Loucy (cell line): Measurements from ENCODE around the gene MYADML2.

Experiments
- H2AFZ ChIP-seq: fragments of 200-600 bp; sonication (generic); 2 replicates; pipeline ENCODE4 v1.6.0; 2016; ENCODE audit warnings: antibody characterized with exemption, mild to moderate bottlenecking, low read length, moderate library complexity
- H3F3A ChIP-seq: fragments of 200-600 bp; 2 replicates; pipeline ENCODE4 v1.6.0; 2016; ENCODE audit warnings: antibody characterized with exemption, low read depth, mild to moderate bottlenecking
- H3K27me3 ChIP-seq: fragments of 200-600 bp; sonication (generic); 2 replicates; pipeline ENCODE4 v1.6.1; 2014; ENCODE audit warnings: low read length, mild to moderate bottlenecking; ENCODE audit not compliant: insufficient read depth, poor library complexity, severe bottlenecking
- H3K36me3 ChIP-seq: fragments of 200-600 bp; sonication (generic); 2 replicates; pipeline ENCODE4 v1.6.1; 2016; ENCODE audit warnings: low read length; ENCODE audit not compliant: insufficient read depth
- H3K4me1 ChIP-seq: fragments of 200-600 bp; sonication (generic); 2 replicates; pipeline ENCODE4 v1.5.1; 2014; ENCODE audit warnings: low read length, mild to moderate bottlenecking; ENCODE audit not compliant: insufficient read depth, poor library complexity, severe bottlenecking
- H3K4me2 ChIP-seq: fragments of 200-600 bp; sonication (generic); 2 replicates; pipeline ENCODE4 v1.6.0; 2014; ENCODE audit warnings: antibody characterized with exemption, low read length, low read depth, mild to moderate bottlenecking; ENCODE audit not compliant: poor library complexity, severe bottlenecking
- H3K4me3 ChIP-seq: fragments of 200-600 bp; sonication (generic); 2 replicates; pipeline ENCODE4 v1.5.1; 2014; ENCODE audit warnings: low read length, mild to moderate bottlenecking, mixed read lengths; ENCODE audit not compliant: poor library complexity, severe bottlenecking
- H3K79me2 ChIP-seq: fragments of 200-600 bp; sonication (generic); 2 replicates; pipeline ENCODE4 v1.6.1; 2014; ENCODE audit warnings: low read length; ENCODE audit not compliant: insufficient read depth
- H3K9ac ChIP-seq: fragments of 200-600 bp; sonication (generic); 2 replicates; pipeline ENCODE4 v1.6.0; 2014; ENCODE audit warnings: mild to moderate bottlenecking, low read depth, low read length, moderate library complexity; ENCODE audit not compliant: poor library complexity, severe bottlenecking
- H3K9me2 ChIP-seq: fragments of 200-600 bp; sonication (generic); replicated peaks from 2 replicates; pipeline ENCODE4 v1.6.1; 2016; ENCODE audit warnings: low read depth, low read length, mixed read lengths
- H3K9me3 ChIP-seq: fragments of 200-600 bp; sonication (generic); 2 replicates; pipeline ENCODE4 v1.6.1; 2014; ENCODE audit warnings: mild to moderate bottlenecking, antibody characterized with exemption, low read length, low read depth; ENCODE audit not compliant: insufficient read depth
- H4K20me1 ChIP-seq: fragments of 200-600 bp; sonication (generic); 2 replicates; pipeline ENCODE4 v1.6.0; 2014; ENCODE audit warnings: antibody characterized with exemption, low read length, mild to moderate bottlenecking; ENCODE audit not compliant: insufficient read depth, poor library complexity, severe bottlenecking
- EZH2phosphoT487 ChIP-seq: fragments of 200-600 bp; IDR thresholded peaks from 2 replicates; pipeline ENCODE4 v1.6.1; 2018; ENCODE audit warnings: antibody characterized with exemption, mild to moderate bottlenecking, moderate library complexity, borderline replicate concordance
- TF ChIP-seq, protein P1 (sequence below): fragments of 200-600 bp; sonication (generic); conservative IDR thresholded peaks from 2 replicates; pipeline ENCODE4 v1.5.1; 2014; ENCODE audit warnings: mild to moderate bottlenecking, antibody characterized with exemption, low read length

MYADML2 gene

DNA sequence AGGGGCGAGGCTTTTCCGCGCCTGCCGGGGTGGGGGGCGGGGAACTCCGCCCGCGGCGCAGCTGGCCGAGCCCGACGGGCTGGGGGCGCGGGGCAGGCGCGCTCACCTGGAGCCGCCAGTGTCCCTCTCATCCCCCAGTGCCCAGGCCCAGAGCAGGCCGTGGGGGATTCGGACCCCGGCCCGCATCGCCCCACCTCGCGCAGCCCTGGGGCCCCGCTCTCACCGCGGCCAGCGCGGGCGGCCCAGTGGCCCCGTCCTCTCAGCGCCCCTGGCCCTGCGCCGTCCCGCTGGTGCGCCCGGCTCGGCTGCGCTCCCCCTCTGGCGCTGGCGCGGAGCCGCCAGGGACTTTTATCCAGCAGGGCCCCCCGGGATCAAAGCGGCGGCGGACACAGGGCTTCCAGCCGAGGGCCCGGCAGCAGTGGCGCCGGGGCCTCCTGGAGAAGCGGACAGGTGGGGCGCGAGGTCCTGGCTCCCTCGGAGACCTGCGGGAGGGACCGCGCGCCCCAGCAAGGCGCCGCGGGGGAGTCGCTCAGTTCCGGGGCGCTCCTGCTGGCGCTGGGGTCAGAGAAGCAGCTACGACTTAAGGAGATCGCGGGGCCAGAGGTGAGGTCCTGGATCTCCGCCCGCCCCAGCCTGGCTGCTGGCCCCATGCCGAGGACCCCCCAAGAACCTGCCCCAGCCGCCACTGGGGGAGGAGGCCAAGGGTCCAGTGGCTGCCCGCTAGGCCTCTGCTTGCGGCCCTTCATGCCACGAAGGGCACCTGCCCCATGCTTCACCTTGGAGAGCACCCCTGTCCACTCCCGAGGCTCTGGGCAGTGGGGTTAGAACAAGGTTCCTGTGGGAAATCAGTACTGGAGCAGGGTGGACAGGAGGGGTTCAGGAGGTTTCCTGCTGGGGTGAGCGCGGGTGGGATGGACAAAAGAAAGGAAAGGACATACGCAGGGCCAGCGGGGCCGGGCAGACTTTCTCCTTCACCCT, 14.8 kb upstream of the MYADML2 start:
- Histone ChIP-seq H3K4me2 (no peak overlapping the region), H3K9me2 (no peaks in the 10 kb centered on the region), H2AFZ (no peak overlapping the region), H3F3A (peaks cover 6% of the 10 kb centered on the region; the same call in 1 of the 2 replicates), H3K4me3 (no peak overlapping the region), H4K20me1 (no peaks in the 10 kb centered on the region), H3K9ac (no peak overlapping the region), H3K9me3 (no peaks in the 10 kb centered on the region), H3K4me1 (no peaks in the 10 kb centered on the region), H3K36me3 (no peaks in the 10 kb centered on the region), H3K79me2 (no peaks in the 10 kb centered on the region), H3K27me3 (no peaks in the 10 kb centered on the region)
- no peak for TF ChIP-seq EZH2phosphoT487

DNA sequence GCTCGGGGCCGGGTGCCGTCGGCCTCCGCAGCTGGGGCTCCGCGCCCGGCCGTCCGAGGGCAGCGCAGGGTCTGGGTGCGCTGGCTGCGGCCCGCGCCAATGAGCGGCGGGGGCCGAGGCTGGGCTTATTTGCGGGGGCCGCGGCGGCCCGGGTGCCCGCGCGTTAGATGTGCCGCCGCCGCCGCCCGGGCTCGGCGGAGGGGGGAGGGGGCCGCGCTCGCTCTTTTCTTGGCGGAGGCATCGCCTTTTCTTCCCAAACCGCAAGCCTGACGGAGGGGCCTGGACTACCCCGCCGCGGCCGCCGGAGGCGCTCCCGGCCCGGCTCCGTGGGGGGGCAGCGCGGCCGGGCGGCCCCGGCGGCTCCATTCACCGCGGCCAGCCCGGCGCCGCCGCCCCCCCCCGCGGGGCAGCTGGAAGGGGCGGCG, 14.1 kb upstream of the MYADML2 start, which contains the start of gene NOTUM:
Gene NOTUM (minus strand): TSS at position 101 of the 425 bp plus-strand sequence. CDS start 278 bp downstream, outside the sequence.
- Histone ChIP-seq H3K36me3 (no peaks in the 10 kb centered on the region), H4K20me1 (no peaks in the 10 kb centered on the region), H2AFZ (no peak within 1 kb of the TSS), H3K9ac (no peak within 1 kb of the TSS), H3K4me1 (no peaks in the 10 kb centered on the region), H3K4me3 (no peak within 1 kb of the TSS), H3F3A (peaks cover 6% of the 10 kb centered on the region; the same call in 1 of the 2 replicates), H3K4me2 (no peak within 1 kb of the TSS), H3K27me3 (no peaks in the 10 kb centered on the region), H3K9me2 (no peaks in the 10 kb centered on the region), H3K9me3 (no peaks in the 10 kb centered on the region), H3K79me2 (no peaks in the 10 kb centered on the region)
- TF ChIP-seq, protein P1, sequence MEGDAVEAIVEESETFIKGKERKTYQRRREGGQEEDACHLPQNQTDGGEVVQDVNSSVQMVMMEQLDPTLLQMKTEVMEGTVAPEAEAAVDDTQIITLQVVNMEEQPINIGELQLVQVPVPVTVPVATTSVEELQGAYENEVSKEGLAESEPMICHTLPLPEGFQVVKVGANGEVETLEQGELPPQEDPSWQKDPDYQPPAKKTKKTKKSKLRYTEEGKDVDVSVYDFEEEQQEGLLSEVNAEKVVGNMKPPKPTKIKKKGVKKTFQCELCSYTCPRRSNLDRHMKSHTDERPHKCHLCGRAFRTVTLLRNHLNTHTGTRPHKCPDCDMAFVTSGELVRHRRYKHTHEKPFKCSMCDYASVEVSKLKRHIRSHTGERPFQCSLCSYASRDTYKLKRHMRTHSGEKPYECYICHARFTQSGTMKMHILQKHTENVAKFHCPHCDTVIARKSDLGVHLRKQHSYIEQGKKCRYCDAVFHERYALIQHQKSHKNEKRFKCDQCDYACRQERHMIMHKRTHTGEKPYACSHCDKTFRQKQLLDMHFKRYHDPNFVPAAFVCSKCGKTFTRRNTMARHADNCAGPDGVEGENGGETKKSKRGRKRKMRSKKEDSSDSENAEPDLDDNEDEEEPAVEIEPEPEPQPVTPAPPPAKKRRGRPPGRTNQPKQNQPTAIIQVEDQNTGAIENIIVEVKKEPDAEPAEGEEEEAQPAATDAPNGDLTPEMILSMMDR = no peak; the same call in 1 of the 2 replicates
- no peak for TF ChIP-seq EZH2phosphoT487

DNA sequence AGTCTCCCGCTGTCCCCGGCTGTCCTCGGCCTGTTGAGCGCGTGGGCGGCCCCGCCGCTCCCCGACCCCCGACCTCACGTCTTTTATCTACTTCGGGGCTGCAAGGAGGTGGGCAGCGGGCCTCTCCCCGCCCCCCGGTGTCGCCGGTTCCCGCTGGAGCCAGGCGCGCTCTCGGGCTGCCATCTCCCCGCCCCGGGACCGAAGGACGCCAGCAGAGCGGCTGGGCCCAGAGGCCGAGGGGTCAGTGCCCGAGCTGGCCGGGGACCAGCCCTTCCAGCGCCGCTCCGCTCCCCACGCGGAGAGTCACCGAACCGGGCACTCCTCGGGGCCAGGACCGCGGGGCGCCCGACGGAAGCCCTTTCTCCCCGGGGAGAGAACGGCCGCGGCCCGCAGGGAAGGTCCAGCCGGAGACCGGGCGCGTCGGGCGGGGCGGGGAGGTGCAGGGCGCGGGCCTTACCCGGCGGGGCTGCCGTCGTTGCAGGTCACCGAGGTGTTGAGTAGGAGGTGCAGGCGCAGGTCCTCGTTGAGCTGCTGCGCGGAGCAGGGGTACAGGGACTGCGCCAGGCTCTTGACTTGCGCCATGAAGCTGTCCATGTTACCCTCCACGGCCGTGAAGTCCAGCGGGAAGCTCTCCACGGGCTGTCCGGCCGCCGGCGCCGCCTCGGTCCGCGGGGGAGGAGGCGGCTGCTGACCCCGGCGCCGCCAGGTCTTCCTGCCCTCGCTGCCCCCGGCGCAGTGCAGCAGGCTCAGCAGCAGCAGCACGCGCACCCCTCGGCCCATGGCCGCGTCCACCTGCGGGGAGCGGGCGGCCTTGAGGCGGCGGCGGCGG, 13.3 kb upstream of the MYADML2 start:
- Histone ChIP-seq H3K79me2 (no peaks in the 10 kb centered on the region), H4K20me1 (no peaks in the 10 kb centered on the region), H3K9me2 (no peaks in the 10 kb centered on the region), H3K4me1 (no peaks in the 10 kb centered on the region), H3K36me3 (no peaks in the 10 kb centered on the region), H3K4me3 (no peak overlapping the region), H2AFZ (no peak overlapping the region), H3K27me3 (no peaks in the 10 kb centered on the region), H3K9me3 (no peaks in the 10 kb centered on the region), H3K9ac (no peak overlapping the region), H3F3A (peaks cover 6% of the 10 kb centered on the region; the same call in 1 of the 2 replicates), H3K4me2 (no peak overlapping the region)
- TF ChIP-seq, protein P1 = no peak
- no peak for TF ChIP-seq EZH2phosphoT487
